Cardiac septum (tissue), 1 donor: ENCODE data around the gene HNRNPR. TPM values are rescaled to one million over a fixed set of nuclear protein-coding genes. Genes with fewer than 3 reads are reported as not detected.
"Not testable (repeated sequence)": the region's sequence is repeated elsewhere in the genome, so short reads cannot be mapped to it uniquely, and the experiment has no call there.

Source experiments
- DNase-seq: peaks from one replicate; pipeline ENCODE4 v3.0.0-alpha.2; 2020; ENCODE audit warnings: low spot score
- intact Hi-C: fragments of 100-400 bp; cut with DNase I; formaldehyde crosslinking; loops from one replicate; pipeline ENCODE4 v1.14.0; 2022
- total RNA-seq: library from RNA; stranded (reverse); fragmentation: NEBNext Ultra II Directional; extraction: Animal tissue kit (Norgen Biotek cat#: 25700); gene quantifications from one replicate; pipeline ENCODE4 v1.2.1, GENCODE V29; 2021
- donor health status: DM: no; HTN: no; CAD: no.

The HNRNPR gene
- total RNA-seq, 1 donor from 2014 or later, result 67.3 TPM

DNA sequence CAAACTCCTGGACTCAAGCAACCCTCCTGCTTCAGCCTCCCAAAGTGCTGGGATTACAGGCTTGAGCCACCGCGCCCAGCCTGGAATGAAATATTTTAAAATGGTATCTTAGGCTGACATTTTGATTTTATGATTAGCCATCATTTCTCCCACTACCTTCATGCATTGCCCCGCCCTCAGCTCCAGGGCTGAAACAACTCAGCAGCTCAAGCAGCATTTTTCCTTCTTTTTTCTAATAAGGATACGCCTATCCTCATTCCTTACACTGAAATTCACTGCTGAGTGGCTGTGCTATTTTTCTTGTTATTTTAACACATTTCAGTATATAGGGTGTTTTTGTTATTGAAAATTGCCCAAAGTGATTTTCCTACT, 70.0 kb downstream of the HNRNPR start:
- DNase-seq, result no peak
- intact Hi-C loops, result loop anchor here (10.0 kb wide), 1 partner anchor 179 kb away; no protein-coding TSS in a partner anchor

DNA sequence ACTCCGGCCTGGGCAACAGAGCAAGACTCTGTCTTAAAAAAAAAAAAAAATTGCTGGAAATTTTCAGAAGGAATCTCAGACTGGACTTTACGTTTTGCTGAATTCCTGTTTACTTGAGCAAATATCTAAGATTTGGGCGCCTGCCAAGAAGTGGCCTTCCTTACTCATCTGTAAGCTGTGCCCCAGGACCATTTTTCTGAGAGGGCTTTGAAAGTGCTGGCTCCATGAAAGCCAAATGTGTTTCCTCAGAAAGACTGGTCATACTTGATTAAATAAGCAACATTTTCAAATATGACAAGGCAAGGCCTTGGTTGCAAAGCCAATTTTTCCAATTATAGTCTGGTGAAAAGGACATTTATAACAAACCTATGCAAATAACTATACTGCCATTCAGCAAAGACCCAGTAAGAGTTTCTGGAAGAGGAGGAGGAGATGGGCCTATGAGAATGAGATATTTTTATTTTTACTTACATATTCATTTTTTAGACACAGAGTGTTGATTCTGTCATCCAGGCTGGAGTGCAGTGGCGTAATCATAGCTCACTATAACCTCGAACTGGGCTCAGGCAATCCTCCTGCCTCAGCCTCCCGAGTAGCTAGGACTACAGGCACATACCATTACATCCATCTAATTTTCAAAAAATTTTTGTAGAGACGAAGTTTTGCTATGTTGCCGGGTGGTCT, 70.5 kb downstream of the HNRNPR start:
- no peak for DNase-seq
- intact Hi-C loops, result loop anchor here (10.0 kb wide), 1 partner anchor 179 kb away; no protein-coding TSS in a partner anchor

DNA sequence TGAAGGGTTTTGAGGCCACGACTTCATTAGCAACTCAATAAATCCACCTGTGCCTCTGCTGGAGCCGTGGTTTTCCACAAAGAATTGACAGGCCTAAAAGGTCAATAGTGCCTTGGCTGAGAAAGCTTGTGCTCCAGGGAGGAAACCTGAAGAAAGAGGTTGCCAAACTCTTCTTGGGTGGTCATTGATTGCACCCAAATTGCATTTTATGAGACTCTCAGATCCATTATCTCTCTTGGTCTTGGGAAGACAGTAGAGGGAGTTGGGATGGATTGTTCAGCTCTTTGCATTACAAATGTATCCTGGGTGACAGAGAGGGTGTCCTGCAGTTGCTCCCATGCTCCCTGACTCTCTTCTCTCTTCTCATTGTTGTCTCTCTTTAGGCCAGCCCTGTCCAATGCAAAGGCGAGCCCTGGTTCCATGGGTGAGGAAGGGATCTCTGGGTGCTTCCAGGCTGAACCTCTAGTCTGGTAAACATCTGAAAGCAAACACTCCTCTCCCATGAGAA, 80.7 kb downstream of the HNRNPR start:
- intact Hi-C loops, result no loop called here

DNA sequence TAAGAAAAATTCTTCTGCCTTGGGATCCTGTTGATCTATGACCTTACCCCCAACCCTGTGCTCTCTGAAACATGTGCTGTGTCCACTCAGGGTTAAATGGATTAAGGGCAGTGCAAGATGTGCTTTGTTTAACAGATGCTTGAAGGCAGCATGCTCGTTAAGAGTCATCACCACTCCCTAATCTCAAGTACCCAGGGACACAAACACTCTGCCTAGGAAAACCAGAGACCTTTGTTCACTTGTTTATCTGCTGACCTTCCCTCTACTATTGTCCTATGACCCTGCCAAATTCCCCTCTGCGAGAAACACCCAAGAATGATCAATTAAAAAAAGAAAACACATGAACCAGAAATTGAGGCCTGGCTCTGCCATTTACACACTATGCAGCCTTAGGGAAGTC, 86.0 kb downstream of the HNRNPR start:
- intact Hi-C loops, DNase-seq: not testable (repeated sequence)

More for the DNA sequence above, 80.7 kb downstream of the HNRNPR start:
- DNase-seq, result no peak

DNA sequence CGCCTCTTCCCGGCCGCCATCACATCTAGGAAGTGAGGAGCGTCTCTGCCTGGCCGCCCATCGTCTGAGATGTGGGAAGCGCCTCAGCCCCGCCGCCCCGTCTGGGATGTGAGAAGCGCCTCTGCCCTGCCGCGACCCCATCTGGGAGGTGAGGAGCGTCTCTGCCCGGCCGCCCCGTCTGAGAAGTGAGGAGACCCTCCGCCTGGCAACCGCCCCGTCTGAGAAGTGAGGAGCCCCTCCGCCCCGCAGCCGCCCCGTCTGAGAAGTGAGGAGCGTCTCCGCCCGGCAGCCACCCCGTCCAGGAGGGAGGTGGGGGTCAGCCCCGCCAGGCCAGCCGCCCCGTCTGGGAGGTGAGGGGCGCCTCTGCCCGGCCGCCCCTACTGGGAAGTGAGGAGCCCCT, 86.7 kb downstream of the HNRNPR start:
- DNase-seq, intact Hi-C loops: not testable (repeated sequence)

Other genes with a start within 250 kb of the HNRNPR start
- gene LUZP1, start 175.4 kb downstream of the HNRNPR start, total RNA-seq, result 46.5 TPM
- gene HTR1D, start 126.8 kb downstream of the HNRNPR start, total RNA-seq, result not detected
- gene ZNF436, start 25.6 kb upstream of the HNRNPR start, total RNA-seq, result 19.8 TPM
- gene TCEA3, start 80.5 kb upstream of the HNRNPR start, total RNA-seq, result 46.0 TPM
- gene ASAP3, start 139.9 kb upstream of the HNRNPR start, total RNA-seq, result 30.5 TPM
- gene E2F2, start 186.9 kb upstream of the HNRNPR start, total RNA-seq, result 0.30 TPM
- 126 TPM for gene ID3, start 215.2 kb upstream of the HNRNPR start, total RNA-seq